ENCODE data around the gene PITX1.

PITX1 gene

DNA sequence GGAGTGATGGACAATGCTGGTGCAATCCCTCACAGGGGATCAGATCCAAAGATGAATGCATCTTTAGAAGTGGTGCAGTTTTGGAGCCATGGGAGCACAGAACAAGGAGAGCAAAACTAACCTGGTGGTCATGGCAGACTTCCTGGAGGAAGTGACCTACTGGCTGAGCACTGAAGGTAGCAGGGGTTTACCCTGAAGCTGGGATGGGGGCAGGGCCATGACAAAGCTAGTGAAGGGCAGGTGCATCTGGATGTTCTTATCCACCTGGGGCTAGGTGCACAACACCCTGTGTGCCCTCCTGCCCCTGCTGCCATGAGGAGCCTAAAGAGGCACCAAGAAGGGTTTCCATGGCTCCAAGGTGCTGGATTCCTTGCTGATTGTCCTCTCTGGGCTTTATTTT, 11.5 kb upstream of the PITX1 start:
- Histone ChIP-seq H3K27ac (ENCODE audit: low read depth, low read length) (no peak overlapping the region), H3K4ac (ENCODE audit: low read depth, low read length) (no peak overlapping the region), H3K56ac (ENCODE audit: low read length) (no peak overlapping the region), H3K79me1 (ENCODE audit: low read length) (no peaks in the 10 kb centered on the region), H2BK5ac (ENCODE audit: low read length) (no peak overlapping the region), H3K9ac (ENCODE audit: low read length) (no peak overlapping the region), H2AK5ac (ENCODE audit: low read length) (no peak overlapping the region), H4K8ac (ENCODE audit: low read depth, low read length) (no peak overlapping the region), H3K4me3 (ENCODE audit: low read length) (no peak overlapping the region), H3K79me2 (ENCODE audit: control insufficient read depth, insufficient read depth, low read length) (no peaks in the 10 kb centered on the region), H3K4me2 (ENCODE audit: low read length) (no peak overlapping the region), H3K18ac (ENCODE audit: low read length) (no peak overlapping the region), H3K23ac (ENCODE audit: low read length) (no peak overlapping the region), H2BK120ac (ENCODE audit: low read depth, low read length) (no peak overlapping the region), H2BK15ac (replicated peaks; ENCODE audit: low read depth) (no peak overlapping the region), H3K27me3 (ENCODE audit: insufficient read depth, low read length, poor library complexity) (peaks cover 37% of the 10 kb centered on the region), H3K4me1 (ENCODE audit: control insufficient read depth, low read depth, low read length) (peaks cover 2% of the 10 kb centered on the region), H3K36me3 (ENCODE audit: control insufficient read depth, insufficient read depth, low read length) (no peaks in the 10 kb centered on the region), H4K5ac (ENCODE audit: low read length) (no peak overlapping the region)
- DNase-seq = no peak

- H4K8ac ChIP-seq (ENCODE audit: low read depth, low read length) = no peak overlapping the region
- no peak overlapping the region for H3K27ac ChIP-seq (ENCODE audit: low read depth, low read length)
- peaks cover 57% of the 10 kb centered on the region for H3K27me3 ChIP-seq (ENCODE audit: insufficient read depth, low read length, poor library complexity)
- H3K36me3 ChIP-seq (ENCODE audit: control insufficient read depth, insufficient read depth, low read length) = no peaks in the 10 kb centered on the region
- no peak overlapping the region for H2BK5ac ChIP-seq (ENCODE audit: low read length)
- H3K4me3 ChIP-seq (ENCODE audit: low read length) = no peak overlapping the region
- no peak overlapping the region for H2BK15ac ChIP-seq (replicated peaks; ENCODE audit: low read depth)
- no peaks in the 10 kb centered on the region for H3K79me2 ChIP-seq (ENCODE audit: control insufficient read depth, insufficient read depth, low read length)
- no peak overlapping the region for H3K23ac ChIP-seq (ENCODE audit: low read length)
- no peak overlapping the region for H2AK5ac ChIP-seq (ENCODE audit: low read length)
- H4K5ac ChIP-seq (ENCODE audit: low read length) = no peak overlapping the region
- no peak overlapping the region for H2BK120ac ChIP-seq (ENCODE audit: low read depth, low read length)
- DNase-seq = no peak
- no peak overlapping the region for H3K56ac ChIP-seq (ENCODE audit: low read length)
- WGBS (ENCODE audit: extremely low coverage, insufficient coverage, low lambda C conversion rate) = no CpG with 5 or more reads among the region's 1 CpG
- H3K79me1 ChIP-seq (ENCODE audit: low read length) = no peaks in the 10 kb centered on the region
- no peak overlapping the region for H3K9ac ChIP-seq (ENCODE audit: low read length)
- H3K4me2 ChIP-seq (ENCODE audit: low read length) = no peak overlapping the region
- H3K4me1 ChIP-seq (ENCODE audit: control insufficient read depth, low read depth, low read length) = peaks cover 2% of the 10 kb centered on the region
- no peak overlapping the region for H3K4ac ChIP-seq (ENCODE audit: low read depth, low read length)
- H3K18ac ChIP-seq (ENCODE audit: low read length) = no peak overlapping the region
Observed at GRCh38 chr5:135042595-135042994, 8.6 kb upstream of the PITX1 start.

DNA sequence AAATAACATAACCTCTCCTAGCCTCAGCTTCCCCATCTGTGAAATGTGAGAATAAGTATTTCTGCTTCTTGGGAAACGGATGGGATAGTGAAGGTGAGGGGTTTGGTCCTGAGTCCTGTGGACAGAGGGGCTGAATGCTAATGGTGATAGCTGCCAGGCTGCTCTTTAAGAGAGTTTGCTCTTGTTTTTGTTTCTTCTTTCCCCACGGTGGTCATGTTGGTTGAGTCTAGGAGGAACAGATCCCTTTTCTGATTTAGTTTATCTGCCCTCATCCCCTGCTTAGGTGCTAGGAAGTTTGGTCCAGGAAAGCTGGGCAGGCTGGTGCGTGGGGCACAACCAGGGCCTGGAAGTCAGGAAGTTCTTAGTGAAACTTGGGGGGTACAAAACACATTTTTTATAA, 7.7 kb upstream of the PITX1 start:
- H4K5ac ChIP-seq (ENCODE audit: low read length) = no peak overlapping the region
- no peak overlapping the region for H2AK5ac ChIP-seq (ENCODE audit: low read length)
- WGBS (ENCODE audit: extremely low coverage, insufficient coverage, low lambda C conversion rate) = no CpG with 5 or more reads among the region's 3 CpGs
- no peak overlapping the region for H3K4ac ChIP-seq (ENCODE audit: low read depth, low read length)
- no peak overlapping the region for H2BK15ac ChIP-seq (replicated peaks; ENCODE audit: low read depth)
- H3K27me3 ChIP-seq (ENCODE audit: insufficient read depth, low read length, poor library complexity) = peaks cover 65% of the 10 kb centered on the region
- H4K8ac ChIP-seq (ENCODE audit: low read depth, low read length) = no peak overlapping the region
- no peak overlapping the region for H3K4me2 ChIP-seq (ENCODE audit: low read length)
- no peak overlapping the region for H3K23ac ChIP-seq (ENCODE audit: low read length)
- no peak overlapping the region for H3K56ac ChIP-seq (ENCODE audit: low read length)
- H3K79me2 ChIP-seq (ENCODE audit: control insufficient read depth, insufficient read depth, low read length) = no peaks in the 10 kb centered on the region
- H3K18ac ChIP-seq (ENCODE audit: low read length) = no peak overlapping the region
- no peak overlapping the region for H3K9ac ChIP-seq (ENCODE audit: low read length)
- H2BK5ac ChIP-seq (ENCODE audit: low read length) = no peak overlapping the region
- no peaks in the 10 kb centered on the region for H3K4me1 ChIP-seq (ENCODE audit: control insufficient read depth, low read depth, low read length)
- H2BK120ac ChIP-seq (ENCODE audit: low read depth, low read length) = no peak overlapping the region
- no peak for DNase-seq
- no peaks in the 10 kb centered on the region for H3K36me3 ChIP-seq (ENCODE audit: control insufficient read depth, insufficient read depth, low read length)
- H3K4me3 ChIP-seq (ENCODE audit: low read length) = no peak overlapping the region
- H3K79me1 ChIP-seq (ENCODE audit: low read length) = no peaks in the 10 kb centered on the region
- H3K27ac ChIP-seq (ENCODE audit: low read depth, low read length) = no peak overlapping the region

GRCh38 chr5:135041145-135041587, 7.1 kb upstream of the PITX1 start:
- WGBS (ENCODE audit: extremely low coverage, insufficient coverage, low lambda C conversion rate) = no CpG with 5 or more reads among the region's 12 CpGs

GRCh38 chr5:135040333-135041144, 6.5 kb upstream of the PITX1 start:
- peak; percentile 69 for DNase-seq
- no peak overlapping the region for H2BK5ac ChIP-seq (ENCODE audit: low read length)
- no peaks in the 10 kb centered on the region for H3K79me2 ChIP-seq (ENCODE audit: control insufficient read depth, insufficient read depth, low read length)
- no peak overlapping the region for H4K8ac ChIP-seq (ENCODE audit: low read depth, low read length)
- peak overlapping the region; percentile 28 for H3K4me2 ChIP-seq (ENCODE audit: low read length)
- H3K4ac ChIP-seq (ENCODE audit: low read depth, low read length) = no peak overlapping the region
- no peak overlapping the region for H4K5ac ChIP-seq (ENCODE audit: low read length)
- no peak overlapping the region for H2AK5ac ChIP-seq (ENCODE audit: low read length)
- H3K27me3 ChIP-seq (ENCODE audit: insufficient read depth, low read length, poor library complexity) = peaks cover 75% of the 10 kb centered on the region
- no peak overlapping the region for H3K27ac ChIP-seq (ENCODE audit: low read depth, low read length)
- WGBS (ENCODE audit: extremely low coverage, insufficient coverage, low lambda C conversion rate) = no CpG with 5 or more reads among the region's 51 CpGs
- no peak overlapping the region for H3K4me3 ChIP-seq (ENCODE audit: low read length)
- peak overlapping the region; percentile 69 for H3K56ac ChIP-seq (ENCODE audit: low read length)
- no peak overlapping the region for H2BK120ac ChIP-seq (ENCODE audit: low read depth, low read length)
- H3K4me1 ChIP-seq (ENCODE audit: control insufficient read depth, low read depth, low read length) = no peaks in the 10 kb centered on the region
- no peaks in the 10 kb centered on the region for H3K79me1 ChIP-seq (ENCODE audit: low read length)
- H3K36me3 ChIP-seq (ENCODE audit: control insufficient read depth, insufficient read depth, low read length) = no peaks in the 10 kb centered on the region
- no peak overlapping the region for H2BK15ac ChIP-seq (replicated peaks; ENCODE audit: low read depth)
- H3K23ac ChIP-seq (ENCODE audit: low read length) = no peak overlapping the region
- H3K18ac ChIP-seq (ENCODE audit: low read length) = no peak overlapping the region
- no peak overlapping the region for H3K9ac ChIP-seq (ENCODE audit: low read length)

More at GRCh38 chr5:135041145-135041587, 7.1 kb upstream of the PITX1 start:
- H3K9ac ChIP-seq (ENCODE audit: low read length) = no peak overlapping the region
- no peak overlapping the region for H2BK15ac ChIP-seq (replicated peaks; ENCODE audit: low read depth)
- no peak overlapping the region for H3K56ac ChIP-seq (ENCODE audit: low read length)
- H2AK5ac ChIP-seq (ENCODE audit: low read length) = no peak overlapping the region
- H2BK120ac ChIP-seq (ENCODE audit: low read depth, low read length) = no peak overlapping the region
- no peaks in the 10 kb centered on the region for H3K79me2 ChIP-seq (ENCODE audit: control insufficient read depth, insufficient read depth, low read length)
- H3K4me3 ChIP-seq (ENCODE audit: low read length) = no peak overlapping the region
- no peak overlapping the region for H2BK5ac ChIP-seq (ENCODE audit: low read length)
- H3K23ac ChIP-seq (ENCODE audit: low read length) = no peak overlapping the region
- H3K36me3 ChIP-seq (ENCODE audit: control insufficient read depth, insufficient read depth, low read length) = no peaks in the 10 kb centered on the region
- H3K4me2 ChIP-seq (ENCODE audit: low read length) = no peak overlapping the region
- H3K27ac ChIP-seq (ENCODE audit: low read depth, low read length) = no peak overlapping the region
- H3K4ac ChIP-seq (ENCODE audit: low read depth, low read length) = no peak overlapping the region
- H3K4me1 ChIP-seq (ENCODE audit: control insufficient read depth, low read depth, low read length) = no peaks in the 10 kb centered on the region
- no peak for DNase-seq
- no peak overlapping the region for H3K18ac ChIP-seq (ENCODE audit: low read length)
- H3K79me1 ChIP-seq (ENCODE audit: low read length) = no peaks in the 10 kb centered on the region
- H4K5ac ChIP-seq (ENCODE audit: low read length) = no peak overlapping the region
- H3K27me3 ChIP-seq (ENCODE audit: insufficient read depth, low read length, poor library complexity) = peaks cover 71% of the 10 kb centered on the region
- H4K8ac ChIP-seq (ENCODE audit: low read depth, low read length) = no peak overlapping the region

GRCh38 chr5:135040034-135040332, 6.0 kb upstream of the PITX1 start:
- DNase-seq = no peak
- H3K36me3 ChIP-seq (ENCODE audit: control insufficient read depth, insufficient read depth, low read length) = no peaks in the 10 kb centered on the region
- no CpG with 5 or more reads among the region's 11 CpGs for WGBS (ENCODE audit: extremely low coverage, insufficient coverage, low lambda C conversion rate)
- H3K4me3 ChIP-seq (ENCODE audit: low read length) = no peak overlapping the region
- H3K4me1 ChIP-seq (ENCODE audit: control insufficient read depth, low read depth, low read length) = no peaks in the 10 kb centered on the region
- no peak overlapping the region for H2BK5ac ChIP-seq (ENCODE audit: low read length)
- H3K27ac ChIP-seq (ENCODE audit: low read depth, low read length) = no peak overlapping the region
- no peak overlapping the region for H2AK5ac ChIP-seq (ENCODE audit: low read length)
- H3K18ac ChIP-seq (ENCODE audit: low read length) = peak overlapping the region; percentile 19
- no peaks in the 10 kb centered on the region for H3K79me1 ChIP-seq (ENCODE audit: low read length)
- H3K4ac ChIP-seq (ENCODE audit: low read depth, low read length) = no peak overlapping the region
- H2BK120ac ChIP-seq (ENCODE audit: low read depth, low read length) = no peak overlapping the region
- H2BK15ac ChIP-seq (replicated peaks; ENCODE audit: low read depth) = no peak overlapping the region
- H3K4me2 ChIP-seq (ENCODE audit: low read length) = peak overlapping the region; percentile 28
- H4K8ac ChIP-seq (ENCODE audit: low read depth, low read length) = no peak overlapping the region
- no peak overlapping the region for H3K23ac ChIP-seq (ENCODE audit: low read length)
- no peaks in the 10 kb centered on the region for H3K79me2 ChIP-seq (ENCODE audit: control insufficient read depth, insufficient read depth, low read length)
- no peak overlapping the region for H3K9ac ChIP-seq (ENCODE audit: low read length)
- H4K5ac ChIP-seq (ENCODE audit: low read length) = no peak overlapping the region
- peak overlapping the region; percentile 69 for H3K56ac ChIP-seq (ENCODE audit: low read length)
- H3K27me3 ChIP-seq (ENCODE audit: insufficient read depth, low read length, poor library complexity) = peaks cover 79% of the 10 kb centered on the region
